K562 (cell line): ENCODE measurements around the gene LUZP1. TPM values are rescaled to one million over a fixed set of nuclear protein-coding genes. Genes with fewer than 3 reads are reported as not detected.

Experiments used
- GABPA ChIP-seq: fragments of 200-800 bp; sonication (Bioruptor generic); conservative IDR thresholded peaks from 2 replicates; pipeline ENCODE4 v1.6.1; 2016; ENCODE audit warnings: low read depth, missing genetic modification characterization, missing compliant biosample characterization
- MAFF ChIP-seq: IDR thresholded peaks from 2 replicates; pipeline ENCODE4 v1.6.1; 2012; ENCODE audit warnings: low read length, improper control_type of control experiment
- MAZ ChIP-seq, 2 experiments: fragments of 450-650 bp in 1 of 2; sonication (generic) in 1 of 2; formaldehyde crosslinking; IDR thresholded peaks in 1 of 2; conservative IDR thresholded peaks in 1 of 2; 2 replicates each; pipeline versions ENCODE4 v1.4.0 to v1.5.0; 2020; ENCODE audit warnings: mild to moderate bottlenecking in 1 of 2, missing genetic modification reagents in 1 of 2
- MEIS2 ChIP-seq: fragments of 450-650 bp; IDR thresholded peaks from 2 replicates; pipeline ENCODE4 v1.6.1; 2014; ENCODE audit warnings: mild to moderate bottlenecking; ENCODE audit not compliant: partially characterized antibody
- POLR3A ChIP-seq: IDR thresholded peaks from 2 replicates; pipeline ENCODE4 v1.6.1; 2011; ENCODE audit warnings: borderline replicate concordance, mild to moderate bottlenecking, moderate library complexity; ENCODE audit not compliant: insufficient read length, insufficient read depth; ENCODE audit errors: extremely low read depth
- SMAD4 ChIP-seq: fragments of 250-450 bp; sonication (Bioruptor Pico); conservative IDR thresholded peaks from 2 replicates; pipeline ENCODE4 v1.8.0; 2021; ENCODE audit warnings: inconsistent platforms, mild to moderate bottlenecking, moderate library complexity
- polyA plus RNA-seq, 8 experiments: library from polyadenylated mRNA; depleted of rRNA in 4 of 8; stranded (reverse) in 5 of 8; unstranded in 3 of 8; fragments of >200 nt; fragmentation: Nextera tagmentation in 2 of 8; fragmentation: Illumina TruSeq in 1 of 8; extraction: Ambion mirVana in 2 of 8; extraction: Trizol in 1 of 8; gene quantifications; 2 replicates each; pipeline versions ENCODE4 v1.2.1 to v1.2.3, GENCODE V29; 2011 to 2014; ENCODE audit warnings: inconsistent platforms in 1 of 8, missing spikeins in 1 of 8
- total RNA-seq, 7 experiments: library from RNA; depleted of rRNA in 6 of 7; stranded (reverse); fragments of >200 nt in 6 of 7; fragmentation: Illumina TruSeq in 2 of 7; extraction: Trizol in 2 of 7; gene quantifications; 2 replicates each; pipeline versions ENCODE4 v1.2.1 to v1.2.3, GENCODE V29; 2011 to 2021; ENCODE audit warnings: low replicate concordance in 1 of 7
- TF ChIP-seq, protein P1 (sequence below): fragments of 450-650 bp; IDR thresholded peaks from 2 replicates; pipeline ENCODE4 v1.7.1; 2018; ENCODE audit warnings: mild to moderate bottlenecking, low read depth; ENCODE audit not compliant: partially characterized antibody
- TF ChIP-seq, protein P2 (sequence below): fragments of 450-650 bp; IDR thresholded peaks from 2 replicates; pipeline ENCODE4 v1.6.1; 2017; ENCODE audit warnings: antibody characterized with exemption, mild to moderate bottlenecking
- TF ChIP-seq, protein P3 (sequence below): sonication (generic); formaldehyde crosslinking; IDR thresholded peaks from 2 replicates; pipeline ENCODE4 v1.4.0; 2020; ENCODE audit warnings: mild to moderate bottlenecking, missing genetic modification reagents
- TF ChIP-seq, protein P4 (sequence below), 2 experiments: IDR thresholded peaks in 1 of 2; conservative IDR thresholded peaks in 1 of 2; 2 replicates each; pipeline ENCODE4 v1.6.1; 2016; ENCODE audit warnings: low read depth in 2 of 2, mild to moderate bottlenecking in 1 of 2, missing compliant biosample characterization in 1 of 2, missing genetic modification characterization in 1 of 2, moderate library complexity in 1 of 2

The LUZP1 gene
- total and polyA plus RNA-seq, 9 of the 15 experiments (the other 6 are each of a cell fraction or from before 2014, with no cell fraction given), result 6.5 to 19.1 (median 12.4) TPM

DNA sequence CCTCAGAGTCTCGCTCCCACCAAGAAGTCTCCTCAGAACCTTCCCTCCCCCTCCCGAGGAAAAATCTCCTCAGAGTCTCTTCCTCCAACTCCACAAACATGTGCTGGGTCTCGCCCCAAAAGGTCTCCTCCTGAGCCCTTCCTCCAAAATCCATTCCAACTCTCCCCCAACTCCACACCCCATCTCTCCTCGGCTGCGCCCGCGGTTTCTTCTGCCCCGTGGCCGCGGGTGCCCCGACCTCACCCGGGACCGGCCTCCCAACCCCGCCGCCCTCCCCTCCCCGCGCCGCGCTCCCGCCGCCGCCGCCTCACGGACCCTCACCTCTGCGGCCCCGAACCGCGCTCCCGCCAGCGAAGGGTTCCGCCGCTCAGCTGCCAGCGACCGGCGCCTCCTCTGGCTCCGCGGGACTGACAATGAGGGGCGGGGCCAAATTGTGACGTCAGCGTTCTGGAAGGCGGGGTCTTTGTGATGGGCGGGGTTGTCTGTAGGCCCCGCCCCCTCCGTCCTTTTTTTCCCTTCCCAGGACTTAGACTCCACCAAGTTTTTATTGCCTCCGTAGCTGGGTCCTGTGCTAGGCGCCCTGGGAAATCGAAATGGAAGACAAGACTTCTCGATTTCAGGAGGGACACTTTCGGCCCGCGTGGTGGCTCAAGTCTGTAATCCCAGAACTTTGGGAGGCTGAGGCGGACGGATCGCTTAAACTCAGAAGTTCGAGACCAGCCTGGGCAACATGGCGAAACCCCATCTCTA, at the start of gene LUZP1 (continued):
- TF ChIP-seq, protein P1, sequence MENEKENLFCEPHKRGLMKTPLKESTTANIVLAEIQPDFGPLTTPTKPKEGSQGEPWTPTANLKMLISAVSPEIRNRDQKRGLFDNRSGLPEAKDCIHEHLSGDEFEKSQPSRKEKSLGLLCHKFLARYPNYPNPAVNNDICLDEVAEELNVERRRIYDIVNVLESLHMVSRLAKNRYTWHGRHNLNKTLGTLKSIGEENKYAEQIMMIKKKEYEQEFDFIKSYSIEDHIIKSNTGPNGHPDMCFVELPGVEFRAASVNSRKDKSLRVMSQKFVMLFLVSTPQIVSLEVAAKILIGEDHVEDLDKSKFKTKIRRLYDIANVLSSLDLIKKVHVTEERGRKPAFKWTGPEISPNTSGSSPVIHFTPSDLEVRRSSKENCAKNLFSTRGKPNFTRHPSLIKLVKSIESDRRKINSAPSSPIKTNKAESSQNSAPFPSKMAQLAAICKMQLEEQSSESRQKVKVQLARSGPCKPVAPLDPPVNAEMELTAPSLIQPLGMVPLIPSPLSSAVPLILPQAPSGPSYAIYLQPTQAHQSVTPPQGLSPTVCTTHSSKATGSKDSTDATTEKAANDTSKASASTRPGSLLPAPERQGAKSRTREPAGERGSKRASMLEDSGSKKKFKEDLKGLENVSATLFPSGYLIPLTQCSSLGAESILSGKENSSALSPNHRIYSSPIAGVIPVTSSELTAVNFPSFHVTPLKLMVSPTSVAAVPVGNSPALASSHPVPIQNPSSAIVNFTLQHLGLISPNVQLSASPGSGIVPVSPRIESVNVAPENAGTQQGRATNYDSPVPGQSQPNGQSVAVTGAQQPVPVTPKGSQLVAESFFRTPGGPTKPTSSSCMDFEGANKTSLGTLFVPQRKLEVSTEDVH, result peak; percentile 24
- TF ChIP-seq MEIS2, result peak; percentile 59
- TF ChIP-seq, protein P2, sequence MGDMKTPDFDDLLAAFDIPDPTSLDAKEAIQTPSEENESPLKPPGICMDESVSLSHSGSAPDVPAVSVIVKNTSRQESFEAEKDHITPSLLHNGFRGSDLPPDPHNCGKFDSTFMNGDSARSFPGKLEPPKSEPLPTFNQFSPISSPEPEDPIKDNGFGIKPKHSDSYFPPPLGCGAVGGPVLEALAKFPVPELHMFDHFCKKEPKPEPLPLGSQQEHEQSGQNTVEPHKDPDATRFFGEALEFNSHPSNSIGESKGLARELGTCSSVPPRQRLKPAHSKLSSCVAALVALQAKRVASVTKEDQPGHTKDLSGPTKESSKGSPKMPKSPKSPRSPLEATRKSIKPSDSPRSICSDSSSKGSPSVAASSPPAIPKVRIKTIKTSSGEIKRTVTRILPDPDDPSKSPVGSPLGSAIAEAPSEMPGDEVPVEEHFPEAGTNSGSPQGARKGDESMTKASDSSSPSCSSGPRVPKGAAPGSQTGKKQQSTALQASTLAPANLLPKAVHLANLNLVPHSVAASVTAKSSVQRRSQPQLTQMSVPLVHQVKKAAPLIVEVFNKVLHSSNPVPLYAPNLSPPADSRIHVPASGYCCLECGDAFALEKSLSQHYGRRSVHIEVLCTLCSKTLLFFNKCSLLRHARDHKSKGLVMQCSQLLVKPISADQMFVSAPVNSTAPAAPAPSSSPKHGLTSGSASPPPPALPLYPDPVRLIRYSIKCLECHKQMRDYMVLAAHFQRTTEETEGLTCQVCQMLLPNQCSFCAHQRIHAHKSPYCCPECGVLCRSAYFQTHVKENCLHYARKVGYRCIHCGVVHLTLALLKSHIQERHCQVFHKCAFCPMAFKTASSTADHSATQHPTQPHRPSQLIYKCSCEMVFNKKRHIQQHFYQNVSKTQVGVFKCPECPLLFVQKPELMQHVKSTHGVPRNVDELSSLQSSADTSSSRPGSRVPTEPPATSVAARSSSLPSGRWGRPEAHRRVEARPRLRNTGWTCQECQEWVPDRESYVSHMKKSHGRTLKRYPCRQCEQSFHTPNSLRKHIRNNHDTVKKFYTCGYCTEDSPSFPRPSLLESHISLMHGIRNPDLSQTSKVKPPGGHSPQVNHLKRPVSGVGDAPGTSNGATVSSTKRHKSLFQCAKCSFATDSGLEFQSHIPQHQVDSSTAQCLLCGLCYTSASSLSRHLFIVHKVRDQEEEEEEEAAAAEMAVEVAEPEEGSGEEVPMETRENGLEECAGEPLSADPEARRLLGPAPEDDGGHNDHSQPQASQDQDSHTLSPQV, result no peak
- TF ChIP-seq, protein P3, sequence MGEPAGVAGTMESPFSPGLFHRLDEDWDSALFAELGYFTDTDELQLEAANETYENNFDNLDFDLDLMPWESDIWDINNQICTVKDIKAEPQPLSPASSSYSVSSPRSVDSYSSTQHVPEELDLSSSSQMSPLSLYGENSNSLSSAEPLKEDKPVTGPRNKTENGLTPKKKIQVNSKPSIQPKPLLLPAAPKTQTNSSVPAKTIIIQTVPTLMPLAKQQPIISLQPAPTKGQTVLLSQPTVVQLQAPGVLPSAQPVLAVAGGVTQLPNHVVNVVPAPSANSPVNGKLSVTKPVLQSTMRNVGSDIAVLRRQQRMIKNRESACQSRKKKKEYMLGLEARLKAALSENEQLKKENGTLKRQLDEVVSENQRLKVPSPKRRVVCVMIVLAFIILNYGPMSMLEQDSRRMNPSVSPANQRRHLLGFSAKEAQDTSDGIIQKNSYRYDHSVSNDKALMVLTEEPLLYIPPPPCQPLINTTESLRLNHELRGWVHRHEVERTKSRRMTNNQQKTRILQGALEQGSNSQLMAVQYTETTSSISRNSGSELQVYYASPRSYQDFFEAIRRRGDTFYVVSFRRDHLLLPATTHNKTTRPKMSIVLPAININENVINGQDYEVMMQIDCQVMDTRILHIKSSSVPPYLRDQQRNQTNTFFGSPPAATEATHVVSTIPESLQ (CRISPR knock-in tag), result no peak
- peak; percentile 11; the same call in 1 of the 2 replicates for TF ChIP-seq MAFF
- peak; percentile 65 for TF ChIP-seq SMAD4
- TF ChIP-seq, protein P4, sequence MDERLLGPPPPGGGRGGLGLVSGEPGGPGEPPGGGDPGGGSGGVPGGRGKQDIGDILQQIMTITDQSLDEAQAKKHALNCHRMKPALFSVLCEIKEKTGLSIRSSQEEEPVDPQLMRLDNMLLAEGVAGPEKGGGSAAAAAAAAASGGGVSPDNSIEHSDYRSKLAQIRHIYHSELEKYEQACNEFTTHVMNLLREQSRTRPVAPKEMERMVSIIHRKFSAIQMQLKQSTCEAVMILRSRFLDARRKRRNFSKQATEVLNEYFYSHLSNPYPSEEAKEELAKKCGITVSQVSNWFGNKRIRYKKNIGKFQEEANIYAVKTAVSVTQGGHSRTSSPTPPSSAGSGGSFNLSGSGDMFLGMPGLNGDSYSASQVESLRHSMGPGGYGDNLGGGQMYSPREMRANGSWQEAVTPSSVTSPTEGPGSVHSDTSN (CRISPR knock-in tag; IDR thresholded peaks at IDR 0.05; ENCODE audit: low read depth), result peak; percentile 33; the same call in 1 of the 2 replicates
- TF ChIP-seq, protein P4 (tag; conservative IDR thresholded peaks at IDR 0.05; ENCODE audit: low read depth), result no peak
- TF ChIP-seq MAZ (CRISPR knock-in tag; conservative IDR thresholded peaks at IDR 0.05 in 1 of 2, IDR thresholded peaks at IDR 0.05 in 1 of 2), result peak; percentile 69 to 78; a peak in 2 of 4 replicates
- TF ChIP-seq GABPA (tag), result peak; percentile 26; the same call in 1 of the 2 replicates
- peak; percentile 17 for TF ChIP-seq POLR3A
